ENCODE data around the gene ATP10A. TPM values are rescaled to one million over a fixed set of nuclear protein-coding genes. Genes with fewer than 3 reads are reported as not detected.
A peak's percentile ranks its signal among the peaks of the same experiment; 100 is the strongest.
"Not testable (repeated sequence)": the region's sequence is repeated elsewhere in the genome, so short reads cannot be mapped to it uniquely, and the experiment has no call there.

Gene ATP10A
- total RNA-seq, 2 experiments from 2014 or later, result 20.5 to 22.4 TPM

DNA sequence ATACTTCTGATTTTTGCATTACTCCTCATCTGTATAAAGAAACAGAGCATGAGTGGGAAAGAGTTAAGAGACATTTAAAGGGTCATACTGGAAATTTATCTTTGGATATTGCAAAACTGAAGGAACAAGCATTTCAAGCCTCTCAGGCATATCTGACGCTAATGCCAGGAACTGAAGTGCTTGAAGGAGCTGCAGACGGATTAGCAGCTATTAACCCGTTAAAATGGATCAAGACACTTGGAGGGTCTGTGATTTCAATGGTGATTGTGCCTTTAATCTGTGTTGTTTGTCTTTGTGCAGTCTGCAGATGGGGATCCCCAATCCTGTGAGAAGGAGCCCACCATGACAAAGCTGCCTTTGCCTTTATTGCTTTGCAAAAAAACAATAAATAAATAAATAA is 221.8 kb downstream of the ATP10A start:
- Mint-ChIP-seq H3K36me3 (ENCODE audit: low read depth) (no peaks in the 10 kb centered on the region), H3K9me3 (ENCODE audit: low read depth) (no peaks in the 10 kb centered on the region), H3K27me3 (peaks cover 9% of the 10 kb centered on the region), H3K4me3 (no peak overlapping the region), H3K27ac (no peak overlapping the region), H3K4me1 (no peaks in the 10 kb centered on the region)
- ChIA-PET POLR2A (no interaction called here), CTCF (no interaction called here)
- ATAC-seq, result no peak
- intact Hi-C loops (cut with DNase I, micrococcal nuclease), result no loop called here
- DNase-seq, result no peak

DNA sequence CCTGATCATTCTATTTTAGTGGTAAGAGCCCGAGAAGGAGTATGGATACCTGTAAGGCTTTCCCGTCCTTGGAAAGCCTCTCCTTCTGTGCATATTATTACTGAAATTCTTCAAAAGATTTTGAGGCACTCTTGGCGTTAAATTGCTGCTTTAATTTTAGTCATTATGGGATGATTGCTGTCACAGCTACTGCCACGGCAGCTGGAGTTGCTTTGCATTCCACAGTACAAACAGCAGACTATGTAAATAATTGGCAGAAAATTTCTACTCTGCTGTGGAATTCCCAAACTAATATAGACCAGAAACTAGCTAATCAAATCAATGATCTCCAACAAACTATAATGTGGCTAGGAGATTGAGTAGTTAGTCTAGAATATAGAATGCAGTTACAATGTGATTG is 222.2 kb downstream of the ATP10A start:
- ATAC-seq; H3K9me3 Mint-ChIP-seq (ENCODE audit: low read depth); CTCF ChIA-PET; DNase-seq; H3K36me3 Mint-ChIP-seq (ENCODE audit: low read depth); H3K4me1 Mint-ChIP-seq; intact Hi-C loops (cut with DNase I, micrococcal nuclease); H3K27ac Mint-ChIP-seq; H3K4me3 Mint-ChIP-seq; POLR2A ChIA-PET; H3K27me3 Mint-ChIP-seq: not testable (repeated sequence)

DNA sequence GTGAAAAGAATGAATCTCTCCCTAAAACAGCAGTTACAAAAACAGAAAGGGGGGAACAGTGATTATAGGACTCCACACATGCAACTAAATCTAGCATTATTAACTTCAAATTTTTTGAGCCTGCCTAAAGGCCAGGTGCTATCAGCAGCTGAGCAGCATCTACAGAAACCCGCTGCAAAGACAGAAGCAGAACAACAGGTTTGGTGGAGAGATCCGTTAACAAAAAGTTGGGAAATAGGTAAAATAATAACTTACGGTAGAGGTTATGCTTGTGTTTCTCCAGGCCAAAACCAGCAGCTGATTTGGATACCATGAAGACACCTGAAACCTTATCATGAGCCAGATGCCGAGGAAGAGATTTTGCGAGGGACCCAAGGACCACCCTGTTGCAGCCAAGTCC is 222.7 kb downstream of the ATP10A start:
- Mint-ChIP-seq H3K9me3 (ENCODE audit: low read depth) (no peaks in the 10 kb centered on the region), H3K27me3 (peaks cover 8% of the 10 kb centered on the region), H3K4me3 (no peak overlapping the region), H3K27ac (no peak overlapping the region), H3K36me3 (ENCODE audit: low read depth) (no peaks in the 10 kb centered on the region), H3K4me1 (no peaks in the 10 kb centered on the region)
- ChIA-PET CTCF (no interaction called here), POLR2A (no interaction called here)
- DNase-seq (no peak), ATAC-seq (no peak)
- intact Hi-C loops (cut with DNase I, micrococcal nuclease), result no loop called here

- intact Hi-C loops (cut with DNase I, micrococcal nuclease); H3K36me3 Mint-ChIP-seq (ENCODE audit: low read depth); H3K9me3 Mint-ChIP-seq (ENCODE audit: low read depth); H3K4me3 Mint-ChIP-seq; DNase-seq; H3K4me1 Mint-ChIP-seq; ATAC-seq; H3K27ac Mint-ChIP-seq; POLR2A ChIA-PET; H3K27me3 Mint-ChIP-seq: not testable (repeated sequence)
- CTCF ChIA-PET, result interaction anchor here (0.8 kb wide), 1 partner anchor 55 kb away, joined by 3 read pairs; no protein-coding TSS in a partner anchor
Measured at GRCh38 chr15:25636486-25636885, 226.6 kb downstream of the ATP10A start.

DNA sequence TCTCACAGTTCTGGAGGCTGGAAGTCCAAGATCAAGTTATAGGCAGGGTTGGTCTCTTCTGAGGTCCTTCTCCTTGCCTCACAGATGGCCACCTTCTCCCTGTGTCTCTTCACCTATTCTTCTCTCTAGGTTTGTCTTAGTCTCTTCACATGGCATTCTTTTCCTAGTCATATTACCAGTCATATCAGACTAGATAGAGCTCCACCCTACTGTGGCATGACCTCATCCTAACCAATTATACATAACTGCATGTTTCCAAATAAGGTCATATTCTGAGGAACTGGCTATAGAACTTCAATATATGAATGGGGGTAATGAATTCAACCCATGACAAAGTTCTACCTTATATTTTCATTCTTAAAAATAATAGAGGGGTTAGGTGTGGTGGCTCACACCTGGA is 227.9 kb downstream of the ATP10A start:
- DNase-seq (no peak), ATAC-seq (peak; percentile 69)
- H3K36me3 Mint-ChIP-seq (ENCODE audit: low read depth), result no peaks in the 10 kb centered on the region
- intact Hi-C loops (cut with DNase I, micrococcal nuclease), result no loop called here
- CTCF ChIA-PET, result no interaction called here
- no peaks in the 10 kb centered on the region for H3K9me3 Mint-ChIP-seq (ENCODE audit: low read depth)
- POLR2A ChIA-PET, result no interaction called here
- H3K4me1 Mint-ChIP-seq, result no peaks in the 10 kb centered on the region
- H3K27me3 Mint-ChIP-seq, result peaks cover 6% of the 10 kb centered on the region
- no peak overlapping the region for H3K4me3 Mint-ChIP-seq
- H3K27ac Mint-ChIP-seq, result no peak overlapping the region

DNA sequence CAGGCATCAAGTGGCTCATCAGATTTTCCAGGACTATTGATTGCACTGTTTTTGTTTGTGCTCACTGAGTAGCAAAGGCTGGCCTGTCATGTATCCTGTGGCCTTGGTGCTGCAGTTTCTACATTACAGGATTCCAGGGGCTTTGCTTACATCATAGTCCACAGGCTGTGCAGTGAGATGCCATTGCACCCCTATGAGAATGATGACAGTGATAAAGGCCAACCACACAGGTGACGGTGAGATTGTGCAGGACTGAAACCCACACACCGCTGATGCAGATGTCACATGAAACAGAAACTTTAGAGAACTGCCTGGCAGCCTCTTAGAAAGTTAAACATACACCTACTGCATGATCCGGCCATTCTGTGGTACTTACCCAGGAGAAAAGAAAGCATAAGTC is 229.3 kb downstream of the ATP10A start:
- DNase-seq (no peak), ATAC-seq (no peak)
- Mint-ChIP-seq H3K36me3 (ENCODE audit: low read depth) (no peaks in the 10 kb centered on the region), H3K27ac (no peak overlapping the region), H3K27me3 (peaks cover 6% of the 10 kb centered on the region), H3K9me3 (ENCODE audit: low read depth) (no peaks in the 10 kb centered on the region), H3K4me3 (no peak overlapping the region), H3K4me1 (no peaks in the 10 kb centered on the region)
- ChIA-PET POLR2A (no interaction called here), CTCF (no interaction called here)
- intact Hi-C loops (cut with DNase I, micrococcal nuclease), result no loop called here

GRCh38 chr15:25631971-25632370 is 231.2 kb downstream of the ATP10A start:
- no peak for ATAC-seq
- Mint-ChIP-seq H3K4me3 (no peak overlapping the region), H3K36me3 (ENCODE audit: low read depth) (no peaks in the 10 kb centered on the region), H3K9me3 (ENCODE audit: low read depth) (no peaks in the 10 kb centered on the region), H3K27ac (no peak overlapping the region), H3K4me1 (no peaks in the 10 kb centered on the region), H3K27me3 (peaks cover 4% of the 10 kb centered on the region)
- ChIA-PET CTCF (no interaction called here), POLR2A (no interaction called here)
- intact Hi-C loops (cut with DNase I, micrococcal nuclease), result no loop called here
- no peak for DNase-seq

Small RNA genes within 50 kb of the gene (microRNA-seq; reads per million reads assigned to microRNA genes)
- not detected for gene MIR4715 (ENCODE audit: borderline replicate concordance)
